Measurements from ENCODE around the gene PAH. TPM values are rescaled to one million over a fixed set of nuclear protein-coding genes. Genes with fewer than 3 reads are reported as not detected.

PAH gene
- total and polyA plus RNA-seq, 10 of the 15 experiments (the other 5 are each of a cell fraction or from before 2014, with no cell fraction given), result 0.20 to 4.8 (median 0.55) TPM; not detected in 1

DNA sequence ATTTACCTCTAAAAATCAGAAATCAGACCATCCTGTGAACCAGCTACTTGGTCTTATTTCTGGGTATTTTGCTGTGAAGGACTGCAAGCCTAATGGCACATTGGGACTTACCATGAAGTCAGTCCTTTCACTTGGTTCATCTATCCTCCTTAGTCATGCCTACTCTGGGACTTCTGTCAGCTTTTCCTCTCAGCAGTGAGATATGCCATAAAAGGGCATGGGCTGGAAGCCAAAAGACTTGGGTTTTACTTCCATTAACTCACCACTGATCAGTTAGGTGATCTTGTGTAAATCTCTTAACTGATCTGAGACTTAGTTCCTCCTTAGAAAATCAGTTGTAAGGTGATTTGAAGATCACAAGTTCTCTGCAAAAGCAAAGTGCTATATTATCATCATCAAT is 116.5 kb downstream of the PAH start (continued):
- TF ChIP-seq ZNF622 (IDR thresholded peaks at IDR 0.05) (no peak), ATF7 (IDR thresholded peaks at IDR 0.05; ENCODE audit: low read depth) (no peak), NFYB (IDR thresholded peaks at IDR 0.05; ENCODE audit: insufficient read depth, low read depth, low read length) (no peak), ZBED1 (IDR thresholded peaks at IDR 0.05; ENCODE audit: borderline replicate concordance) (no peak), SREBF1 (IDR thresholded peaks at IDR 0.05; ENCODE audit: low read length) (no peak), RFX5 (IDR thresholded peaks at IDR 0.05; ENCODE audit: low read depth, low read length) (no peak)

DNA sequence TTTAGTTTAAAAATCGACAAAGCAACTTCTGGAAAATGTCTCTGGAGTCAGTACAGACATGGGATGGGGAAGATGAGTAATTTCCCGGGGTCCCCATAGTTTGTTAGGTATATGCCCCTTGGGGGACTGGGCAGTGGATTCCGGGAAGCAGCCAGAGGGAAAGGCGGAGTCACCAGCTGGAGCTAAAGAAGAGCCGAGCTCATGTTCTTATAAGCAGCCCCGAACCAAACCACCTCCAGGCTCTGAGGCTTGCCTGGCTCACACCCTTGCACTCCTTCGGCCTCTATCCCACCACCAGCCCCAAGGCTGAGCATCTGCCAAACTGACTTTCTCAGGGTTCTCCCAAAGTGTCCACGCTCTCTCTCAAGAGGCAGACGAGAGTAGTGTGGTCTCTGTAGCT is 117.8 kb downstream of the PAH start:
- no peaks in the 10 kb centered on the region for H3K4me1 ChIP-seq (ENCODE audit: control insufficient read depth, insufficient read depth, low read length)
- DNase-seq (ENCODE audit: low read depth, low spot score) (no peak), FAIRE-seq (no peak), ATAC-seq (no peak)
- no TSS peak for BruUV-seq (replicated peaks)
- no peak overlapping the region for H3K27ac ChIP-seq (ENCODE audit: control insufficient read depth, insufficient read depth)
- 28% methylated on average over 9 of the region's 9 CpGs for WGBS (ENCODE audit: insufficient coverage, insufficient replicate concordance, low lambda C conversion rate, missing lambda C conversion rate)
- ChIA-PET SMC1A (ENCODE audit: uncharacterized antibody, unreplicated experiment) (interaction anchor here (0.9 kb wide), 1 partner anchor 12 kb away, joined by 3 read pairs; no protein-coding TSS in a partner anchor), POLR2A (no interaction called here), RAD21 (ENCODE audit: unreplicated experiment) (interaction anchor here (0.7 kb wide), 1 partner anchor 12 kb away, joined by 3 read pairs; no protein-coding TSS in a partner anchor), CTCF (interaction anchor here (0.6 to 1.2 kb wide), 2 partner anchors 12 to 1770 kb away, joined by 3 to 4 read pairs; no protein-coding TSS in a partner anchor)
- TF ChIP-seq TBL1XR1 (IDR thresholded peaks at IDR 0.05; ENCODE audit: low read depth, low read length) (no peak), YY1 (IDR thresholded peaks at IDR 0.05; ENCODE audit: low read depth, low read length) (no peak), SMC3 (IDR thresholded peaks at IDR 0.05; ENCODE audit: borderline replicate concordance, low read length) (no peak), ZNF207 (IDR thresholded peaks at IDR 0.05; ENCODE audit: borderline replicate concordance) (no peak), TCF12 (IDR thresholded peaks at IDR 0.05; ENCODE audit: low read depth, low read length) (no peak), HDGF (IDR thresholded peaks at IDR 0.05) (no peak), RAD51 (IDR thresholded peaks at IDR 0.05) (no peak)
- TF ChIP-seq, protein P1, sequence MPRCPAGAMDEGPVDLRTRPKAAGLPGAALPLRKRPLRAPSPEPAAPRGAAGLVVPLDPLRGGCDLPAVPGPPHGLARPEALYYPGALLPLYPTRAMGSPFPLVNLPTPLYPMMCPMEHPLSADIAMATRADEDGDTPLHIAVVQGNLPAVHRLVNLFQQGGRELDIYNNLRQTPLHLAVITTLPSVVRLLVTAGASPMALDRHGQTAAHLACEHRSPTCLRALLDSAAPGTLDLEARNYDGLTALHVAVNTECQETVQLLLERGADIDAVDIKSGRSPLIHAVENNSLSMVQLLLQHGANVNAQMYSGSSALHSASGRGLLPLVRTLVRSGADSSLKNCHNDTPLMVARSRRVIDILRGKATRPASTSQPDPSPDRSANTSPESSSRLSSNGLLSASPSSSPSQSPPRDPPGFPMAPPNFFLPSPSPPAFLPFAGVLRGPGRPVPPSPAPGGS (IDR thresholded peaks at IDR 0.05; ENCODE audit: borderline replicate concordance, insufficient read depth, low read depth, low read length, poor library complexity, severe bottlenecking), result no peak
- no peak overlapping the region for H2AFZ ChIP-seq (ENCODE audit: control insufficient read depth, low read depth, low read length)
- no peaks in the 10 kb centered on the region for H3K9me3 ChIP-seq (replicated peaks; ENCODE audit: control insufficient read depth, insufficient read depth, low read length)
- H4K20me1 ChIP-seq (ENCODE audit: control insufficient read depth, insufficient read depth), result no peaks in the 10 kb centered on the region
- no peak overlapping the region for H3K4me2 ChIP-seq (ENCODE audit: control insufficient read depth, insufficient read depth)
- in situ Hi-C loops (cut with MboI), result no loop called here
- no peak overlapping the region for H3K9ac ChIP-seq (ENCODE audit: control insufficient read depth, insufficient read depth, low read length)
- intact Hi-C loops (cut with micrococcal nuclease; ENCODE audit: unreplicated experiment), result no loop called here
- H3K27me3 ChIP-seq (replicated peaks in 1 of 2; ENCODE audit: control insufficient read depth in 2 of 2, insufficient read depth in 2 of 2, low read length in 1 of 2), result peaks cover 0 to 3% of the 10 kb centered on the region in 2 experiments; a peak in 2 of 4 replicates
- no peaks in the 10 kb centered on the region for H3K79me2 ChIP-seq (ENCODE audit: control insufficient read depth, insufficient read depth, low read length)
- no peak overlapping the region for H3K4me3 ChIP-seq
- no peaks in the 10 kb centered on the region for H3K36me3 ChIP-seq (ENCODE audit: control insufficient read depth in 2 of 2, insufficient read depth in 2 of 2, low read length in 1 of 2)

Data from GM12878 (cell line).